Measurements from ENCODE around the gene FCN1.

FCN1 gene

GRCh38 chr9:134940236-134941208 lies 22.8 kb upstream of the FCN1 start:
- H3K27ac ChIP-seq: no peak overlapping the region
- TF ChIP-seq CTCF (IDR thresholded peaks at IDR 0.05) (no peak), ZFX (IDR thresholded peaks at IDR 0.05; ENCODE audit: borderline replicate concordance) (no peak)

DNA sequence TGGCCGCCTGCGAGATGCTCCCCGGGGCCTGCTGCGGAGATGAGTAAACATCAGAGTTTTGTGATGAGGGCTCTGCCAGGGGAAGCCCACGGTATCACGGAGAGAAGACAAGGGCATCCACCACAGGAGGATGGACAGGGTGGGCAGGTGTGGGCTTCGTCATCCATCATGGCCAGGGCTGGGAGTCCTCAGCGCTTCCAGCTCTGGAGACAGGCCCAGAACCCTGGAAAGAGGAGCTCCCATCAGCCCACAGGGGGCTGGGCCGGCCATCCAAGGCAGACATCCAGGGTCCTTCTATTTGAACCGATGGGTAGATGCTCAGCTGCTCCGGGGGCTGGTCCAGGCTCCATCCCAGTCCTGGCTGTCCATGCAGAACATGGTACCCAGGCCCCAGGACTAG lies 22.1 kb upstream of the FCN1 start:
- no peak for TF ChIP-seq ZFX (IDR thresholded peaks at IDR 0.05; ENCODE audit: borderline replicate concordance)
- TF ChIP-seq CTCF (IDR thresholded peaks at IDR 0.05): no peak
- H3K27ac ChIP-seq: no peak overlapping the region

GRCh38 chr9:134939080-134939733 lies 21.5 kb upstream of the FCN1 start:
- TF ChIP-seq CTCF (IDR thresholded peaks at IDR 0.05) (no peak), ZFX (IDR thresholded peaks at IDR 0.05; ENCODE audit: borderline replicate concordance) (no peak)
- H3K27ac ChIP-seq: no peak overlapping the region

- no peak overlapping the region for H3K27ac ChIP-seq
- TF ChIP-seq ZFX (IDR thresholded peaks at IDR 0.05; ENCODE audit: borderline replicate concordance): no peak
- TF ChIP-seq CTCF (IDR thresholded peaks at IDR 0.05): no peak
Measured at GRCh38 chr9:134938346-134939079, 20.8 kb upstream of the FCN1 start.

DNA sequence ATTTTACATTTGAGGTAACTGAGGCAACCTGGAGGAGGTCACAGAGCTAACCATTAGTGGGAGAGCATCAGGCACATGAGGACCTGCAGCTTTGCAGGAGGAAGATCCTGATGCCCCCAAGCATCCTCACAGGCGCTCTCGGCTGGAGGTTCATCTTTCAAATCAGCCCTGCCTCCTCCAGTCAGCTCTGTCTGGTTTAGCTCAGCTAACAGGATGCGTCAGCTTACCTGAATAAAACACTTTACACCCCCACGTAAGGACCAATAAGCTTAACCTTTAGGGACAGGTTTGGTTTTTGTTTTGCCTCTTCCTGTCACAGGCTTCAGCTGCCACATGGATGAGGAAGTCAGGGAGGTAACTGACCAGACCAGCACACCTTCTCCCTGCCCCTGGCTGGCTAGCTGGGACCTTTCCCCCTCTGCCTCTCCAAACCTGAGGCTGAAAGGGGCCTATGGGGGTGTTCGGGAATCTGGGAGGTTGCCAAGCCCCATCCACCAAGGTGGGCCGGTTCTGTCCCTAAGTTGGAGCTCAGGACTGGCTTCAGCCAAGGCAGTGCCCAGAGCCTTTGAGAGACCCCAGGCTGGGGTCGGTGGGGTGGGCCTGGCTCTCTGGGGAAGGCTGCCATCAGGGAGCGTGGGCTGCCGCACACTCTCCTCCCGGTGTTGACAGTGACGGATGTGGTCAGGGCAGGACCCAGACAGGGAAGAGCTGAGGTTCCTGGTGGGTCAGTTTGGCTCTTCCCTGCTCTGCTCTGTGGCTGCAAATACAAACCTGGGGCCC lies 20.0 kb upstream of the FCN1 start:
- H3K27ac ChIP-seq: no peak overlapping the region
- TF ChIP-seq CTCF (IDR thresholded peaks at IDR 0.05) (no peak), ZFX (IDR thresholded peaks at IDR 0.05; ENCODE audit: borderline replicate concordance) (no peak)

GRCh38 chr9:134937164-134937555 lies 19.4 kb upstream of the FCN1 start:
- no peak overlapping the region for H3K27ac ChIP-seq
- TF ChIP-seq CTCF (IDR thresholded peaks at IDR 0.05) (no peak), ZFX (IDR thresholded peaks at IDR 0.05; ENCODE audit: borderline replicate concordance) (no peak)
